PC-3 (cell line): Measurements from ENCODE around the gene UBE2G1.

Experiments used
- CTCF ChIP-seq: fragments of 300-600 bp; sonication (generic); conservative IDR thresholded peaks from 2 replicates; pipeline ENCODE4 v1.5.1; 2017; ENCODE audit warnings: antibody characterized with exemption, low read depth, mild to moderate bottlenecking, low read length
- EZH2 ChIP-seq: fragments of 300-600 bp; sonication (generic); IDR thresholded peaks from one replicate; pipeline ENCODE4 v1.6.1; 2017; ENCODE audit warnings: antibody characterized with exemption, mild to moderate bottlenecking, low read length; ENCODE audit not compliant: unreplicated experiment

GRCh38 chr17:4272213-4272971 is 94.1 kb downstream of the UBE2G1 start:
- TF ChIP-seq CTCF, result no peak
- TF ChIP-seq EZH2, result no peak
